Mesenchymal stem cell (in vitro differentiated cells and primary cell): ENCODE data around the gene KCNJ15.
A peak's percentile ranks its signal among the peaks of the same experiment; 100 is the strongest.

Experiments
- DNase-seq: peaks from one replicate; pipeline ENCODE4 v3.0.0-alpha.2; 2013
- H2AFZ ChIP-seq: one replicate; pipeline ENCODE4 v1.6.1; 2013; ENCODE audit warnings: low read depth, mild to moderate bottlenecking, control low read depth, inconsistent platforms, low read length, moderate library complexity
- H2AK5ac ChIP-seq: 2 replicates; pipeline ENCODE4 v1.6.1; 2013; ENCODE audit warnings: low read length, moderate library complexity, mild to moderate bottlenecking, inconsistent platforms; ENCODE audit not compliant: severe bottlenecking
- H2BK120ac ChIP-seq: one replicate; pipeline ENCODE4 v1.6.1; 2013; ENCODE audit warnings: low read depth, mild to moderate bottlenecking, inconsistent platforms, low read length, moderate library complexity
- H2BK12ac ChIP-seq, 2 experiments: one replicate each; pipeline ENCODE4 v1.6.1; 2013; ENCODE audit warnings: inconsistent platforms in 2 of 2, low read length in 2 of 2, mild to moderate bottlenecking in 2 of 2, moderate library complexity in 2 of 2, control low read depth in 1 of 2
- H2BK15ac ChIP-seq: one replicate; pipeline ENCODE4 v1.6.1; 2013; ENCODE audit warnings: mild to moderate bottlenecking, low read depth, inconsistent platforms; ENCODE audit not compliant: poor library complexity, severe bottlenecking
- H2BK5ac ChIP-seq: 2 replicates; pipeline ENCODE4 v1.6.1; 2013; ENCODE audit warnings: low read depth, mild to moderate bottlenecking, low read length, control low read depth, inconsistent platforms; ENCODE audit not compliant: poor library complexity, severe bottlenecking
- H3K14ac ChIP-seq, 2 experiments: one replicate each; pipeline ENCODE4 v1.6.1; 2013; ENCODE audit warnings: inconsistent platforms in 2 of 2, low read length in 2 of 2, control low read depth in 1 of 2, mild to moderate bottlenecking in 1 of 2, moderate library complexity in 1 of 2
- H3K18ac ChIP-seq, 2 experiments: one replicate each; pipeline ENCODE4 v1.6.1; 2013; ENCODE audit warnings: inconsistent platforms in 2 of 2, low read length in 2 of 2, control low read depth in 1 of 2, low read depth in 1 of 2, mild to moderate bottlenecking in 1 of 2
- H3K23ac ChIP-seq, 2 experiments: one replicate each; pipeline ENCODE4 v1.6.1; 2013; ENCODE audit warnings: inconsistent platforms in 2 of 2, low read length in 2 of 2, mild to moderate bottlenecking in 2 of 2, moderate library complexity in 2 of 2, control low read depth in 1 of 2
- H3K27ac ChIP-seq: 2 replicates; pipeline ENCODE4 v1.5.1; 2013; ENCODE audit warnings: mild to moderate bottlenecking, moderate library complexity, low read length, control low read depth, inconsistent platforms; ENCODE audit not compliant: poor library complexity, severe bottlenecking
- H3K27me3 ChIP-seq, 2 experiments: 2 replicates each; pipeline versions ENCODE4 v1.6.1 to v1.7.0; 2013; ENCODE audit warnings: low read length in 2 of 2, mild to moderate bottlenecking in 2 of 2, moderate library complexity in 2 of 2, control low read depth in 1 of 2, inconsistent platforms in 1 of 2; ENCODE audit not compliant: control insufficient read depth in 1 of 2, insufficient read depth in 1 of 2
- H3K36me3 ChIP-seq, 2 experiments: 2 replicates each; pipeline versions ENCODE4 v1.6.1 to v1.7.0; 2013; ENCODE audit warnings: low read length in 2 of 2, control low read depth in 1 of 2, inconsistent platforms in 1 of 2, low read depth in 1 of 2, mild to moderate bottlenecking in 1 of 2; ENCODE audit not compliant: insufficient read depth in 2 of 2, control insufficient read depth in 1 of 2
- H3K4ac ChIP-seq, 2 experiments: one replicate each; pipeline ENCODE4 v1.6.1; 2013; ENCODE audit warnings: inconsistent platforms in 2 of 2, low read length in 2 of 2, mild to moderate bottlenecking in 2 of 2, moderate library complexity in 2 of 2, control low read depth in 1 of 2, low read depth in 1 of 2
- H3K4me1 ChIP-seq: 2 replicates; pipeline ENCODE4 v1.6.1; 2013; ENCODE audit warnings: low read depth, low read length, control low read depth; ENCODE audit not compliant: control insufficient read depth, insufficient read depth
- H3K4me2 ChIP-seq: 2 replicates; pipeline ENCODE4 v1.6.1; 2013; ENCODE audit warnings: low read length, mild to moderate bottlenecking, inconsistent platforms; ENCODE audit not compliant: poor library complexity, severe bottlenecking
- H3K4me3 ChIP-seq, 2 experiments: 2 replicates each; pipeline versions ENCODE4 v1.5.1 to v1.7.0; 2013; ENCODE audit warnings: low read length in 2 of 2, mild to moderate bottlenecking in 2 of 2, control low read depth in 1 of 2, low read depth in 1 of 2; ENCODE audit not compliant: insufficient read depth in 1 of 2
- H3K79me1 ChIP-seq: replicated peaks from 2 replicates; pipeline ENCODE4 v1.6.1; 2013; ENCODE audit warnings: mild to moderate bottlenecking, control low read depth, low read length, inconsistent platforms; ENCODE audit not compliant: poor library complexity, severe bottlenecking
- H3K9ac ChIP-seq: 2 replicates; pipeline ENCODE4 v1.7.0; 2013; ENCODE audit warnings: mild to moderate bottlenecking, low read length, moderate library complexity
- H3K9me3 ChIP-seq: 2 replicates; pipeline ENCODE4 v1.7.0; 2013; ENCODE audit warnings: mild to moderate bottlenecking, low read length; ENCODE audit not compliant: control insufficient read depth
- H4K8ac ChIP-seq: one replicate; pipeline ENCODE4 v1.6.1; 2013; ENCODE audit warnings: inconsistent platforms, mild to moderate bottlenecking, low read length, moderate library complexity
- H4K91ac ChIP-seq: one replicate; pipeline ENCODE4 v1.6.1; 2013; ENCODE audit warnings: mild to moderate bottlenecking, low read length, inconsistent platforms
- WGBS: methylation state at CpG from one replicate; pipeline ENCODE4 v1.1.7; 2013; ENCODE audit warnings: mixed read lengths; 5-methylcytosine and 5-hydroxymethylcytosine counted together

The KCNJ15 gene

GRCh38 chr21:38254970-38255369 is 1.8 kb upstream of the KCNJ15 start:
- H2AK5ac ChIP-seq, result peak overlapping the region; percentile 8
- no peak overlapping the region for H3K4me2 ChIP-seq
- no peak overlapping the region for H2BK15ac ChIP-seq
- no peak for DNase-seq
- H4K91ac ChIP-seq, result no peak overlapping the region
- H3K23ac ChIP-seq, result no peak overlapping the region
- no peak overlapping the region for H3K4ac ChIP-seq
- no peak overlapping the region for H3K18ac ChIP-seq
- no peak overlapping the region for H3K14ac ChIP-seq
- no peak overlapping the region for H4K8ac ChIP-seq
- H3K9ac ChIP-seq, result no peak overlapping the region
- no peak overlapping the region for H2AFZ ChIP-seq
- no peaks in the 10 kb centered on the region for H3K36me3 ChIP-seq
- no peak overlapping the region for H2BK5ac ChIP-seq
- no peak overlapping the region for H2BK12ac ChIP-seq
- no peak overlapping the region for H2BK120ac ChIP-seq
- no peaks in the 10 kb centered on the region for H3K9me3 ChIP-seq
- WGBS, result 79% methylated on average over 3 of the region's 3 CpGs
- no peak overlapping the region for H3K27ac ChIP-seq
- H3K4me1 ChIP-seq, result peaks cover 6% of the 10 kb centered on the region
- H3K79me1 ChIP-seq, result no peaks in the 10 kb centered on the region
- no peaks in the 10 kb centered on the region for H3K27me3 ChIP-seq
- H3K4me3 ChIP-seq, result no peak overlapping the region

DNA sequence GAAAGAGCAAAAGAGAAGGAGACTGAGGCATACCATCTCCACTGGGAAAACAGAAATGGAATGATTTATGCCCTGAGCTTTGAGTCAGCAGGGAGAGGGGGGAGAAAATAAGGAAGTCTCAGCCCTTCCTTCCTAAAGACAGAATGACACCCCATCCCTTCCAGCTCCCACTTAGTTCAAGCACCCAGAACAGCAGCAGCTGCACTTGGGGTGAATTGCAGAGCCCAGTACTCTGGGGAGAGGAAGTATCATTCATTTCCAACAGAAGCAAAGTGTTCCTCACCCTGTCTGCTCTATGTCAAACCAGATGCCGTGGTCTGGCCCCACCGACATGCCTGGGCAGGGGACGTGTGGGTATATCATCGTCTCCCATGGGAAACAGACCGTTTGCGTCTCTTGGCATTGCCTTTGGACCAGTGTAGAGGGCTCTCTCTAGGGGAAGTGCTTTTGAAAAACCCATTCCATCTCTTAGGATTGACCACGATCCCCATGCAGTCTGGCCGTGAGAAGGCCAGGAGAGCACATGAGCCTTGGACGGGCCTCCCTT is 1.1 kb upstream of the KCNJ15 start:
- H2BK12ac ChIP-seq, result no peak overlapping the region
- no peak overlapping the region for H3K9ac ChIP-seq
- H4K91ac ChIP-seq, result no peak overlapping the region
- no peak overlapping the region for H2BK5ac ChIP-seq
- peak overlapping the region; percentile 29 for H2AK5ac ChIP-seq
- H4K8ac ChIP-seq, result no peak overlapping the region
- no peaks in the 10 kb centered on the region for H3K36me3 ChIP-seq
- no peak overlapping the region for H3K14ac ChIP-seq
- H2AFZ ChIP-seq, result no peak overlapping the region
- H3K4me3 ChIP-seq, result no peak overlapping the region
- no peak for DNase-seq
- no peak overlapping the region for H3K4ac ChIP-seq
- no peak overlapping the region for H3K23ac ChIP-seq
- H3K79me1 ChIP-seq, result no peaks in the 10 kb centered on the region
- H3K9me3 ChIP-seq, result no peaks in the 10 kb centered on the region
- H2BK120ac ChIP-seq, result no peak overlapping the region
- peaks cover 6% of the 10 kb centered on the region for H3K4me1 ChIP-seq
- no peak overlapping the region for H2BK15ac ChIP-seq
- no peak overlapping the region for H3K27ac ChIP-seq
- no peak overlapping the region for H3K4me2 ChIP-seq
- H3K18ac ChIP-seq, result no peak overlapping the region
- WGBS, result 95% methylated on average over 8 of the region's 9 CpGs
- no peaks in the 10 kb centered on the region for H3K27me3 ChIP-seq

- Histone ChIP-seq H3K27me3 (no peaks in the 10 kb centered on the region), H3K36me3 (no peaks in the 10 kb centered on the region), H3K9ac (no peak overlapping the region), H3K4me3 (no peak overlapping the region), H3K18ac (no peak overlapping the region), H2AFZ (no peak overlapping the region), H3K4ac (no peak overlapping the region), H4K8ac (no peak overlapping the region), H4K91ac (no peak overlapping the region), H3K4me1 (peaks cover 6% of the 10 kb centered on the region), H2BK120ac (no peak overlapping the region), H2BK12ac (no peak overlapping the region), H3K9me3 (no peaks in the 10 kb centered on the region), H3K23ac (no peak overlapping the region), H3K79me1 (no peaks in the 10 kb centered on the region), H2BK5ac (no peak overlapping the region), H3K27ac (no peak overlapping the region), H2AK5ac (no peak overlapping the region), H3K14ac (no peak overlapping the region), H3K4me2 (no peak overlapping the region), H2BK15ac (no peak overlapping the region)
- DNase-seq, result no peak
- WGBS, result 83% methylated on average over 1 of the region's 5 CpGs
Measured at GRCh38 chr21:38257667-38258066, 876 bp downstream of the KCNJ15 start.

DNA sequence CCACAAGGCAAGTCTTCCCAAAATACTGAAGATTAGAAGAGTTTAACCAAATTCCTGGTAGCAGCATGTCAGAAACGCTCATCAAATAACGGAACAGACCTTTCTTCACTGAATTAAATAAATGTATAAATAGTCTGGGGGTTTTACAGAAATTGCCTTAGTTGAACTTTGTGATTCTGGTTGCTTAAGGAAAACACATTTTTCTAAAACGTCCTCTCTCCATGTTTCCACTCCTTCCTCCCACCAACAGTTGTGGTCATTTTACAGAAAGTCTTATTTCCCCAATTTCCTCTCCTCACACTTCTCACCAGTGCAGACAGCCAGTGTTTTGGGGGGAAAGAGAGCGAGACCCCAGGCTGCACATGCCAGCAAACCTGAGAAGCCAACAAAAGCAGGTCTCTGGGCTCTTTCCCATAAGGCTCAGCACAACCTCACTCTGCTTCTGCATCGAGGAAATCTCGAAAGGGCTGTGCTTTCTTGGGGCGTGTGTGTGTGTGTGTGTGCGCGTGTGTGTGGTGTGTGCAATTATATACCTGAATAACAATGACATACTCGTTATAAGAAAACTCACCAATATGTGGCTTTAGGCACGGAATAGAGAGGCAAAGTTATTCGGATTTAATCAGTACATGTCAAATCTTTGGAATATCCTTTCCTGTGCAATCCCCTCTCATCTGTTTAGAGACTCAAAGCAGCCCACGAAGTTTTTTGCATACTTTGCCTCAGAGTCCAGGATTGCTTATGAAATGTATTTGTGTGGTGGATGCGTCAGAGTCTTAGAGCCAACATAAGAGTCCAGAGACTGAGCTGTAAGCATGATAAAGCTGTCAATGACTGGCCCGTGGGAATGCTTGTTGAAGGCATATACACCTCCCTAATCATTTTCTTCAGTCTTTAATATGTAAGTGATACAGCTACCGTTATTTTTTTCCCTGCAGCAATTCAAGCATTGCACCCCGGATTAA is 2.0 kb downstream of the KCNJ15 start:
- Histone ChIP-seq H3K14ac (no peak overlapping the region), H3K36me3 (no peaks in the 10 kb centered on the region), H3K27ac (peak overlapping the region; percentile 57), H3K9me3 (no peaks in the 10 kb centered on the region), H2BK5ac (no peak overlapping the region), H4K8ac (no peak overlapping the region), H2BK12ac (no peak overlapping the region), H4K91ac (no peak overlapping the region), H2AFZ (no peak overlapping the region), H3K4me3 (no peak overlapping the region), H3K4me1 (peaks cover 11% of the 10 kb centered on the region), H3K18ac (no peak overlapping the region), H3K23ac (no peak overlapping the region), H3K4me2 (no peak overlapping the region), H3K79me1 (no peaks in the 10 kb centered on the region), H2BK15ac (no peak overlapping the region), H2BK120ac (no peak overlapping the region), H3K4ac (no peak overlapping the region), H3K9ac (peak overlapping the region; percentile 62), H3K27me3 (no peaks in the 10 kb centered on the region), H2AK5ac (peak overlapping the region; percentile 29)
- peak; percentile 68 for DNase-seq
- 73% methylated on average over 7 of the region's 17 CpGs for WGBS
